ENCODE data around the gene LRFN4.

- TF ChIP-seq CTCF (IDR thresholded peaks at IDR 0.05; ENCODE audit: insufficient read depth, low read depth, low read length) (no peak), EZH2 (IDR thresholded peaks at IDR 0.05; ENCODE audit: insufficient read depth, low read length) (no peak)
These were observed 51.1 kb downstream of the LRFN4 start for GRCh38 chr11:66907751-66908630.

Data from astrocyte (in vitro differentiated cells and primary cell).